ENCODE results near the gene TSPOAP1.

The TSPOAP1 gene

GRCh38 chr17:58276423-58276822, 52.2 kb downstream of the TSPOAP1 start:
- no peak for FAIRE-seq

GRCh38 chr17:58275417-58275816, 53.2 kb downstream of the TSPOAP1 start:
- FAIRE-seq = no peak

- FAIRE-seq = no peak
Observed at GRCh38 chr17:58273453-58274104, 55.0 kb downstream of the TSPOAP1 start.

GRCh38 chr17:58272367-58273280, 56.0 kb downstream of the TSPOAP1 start:
- no peak for FAIRE-seq

GRCh38 chr17:58271216-58271931, 57.2 kb downstream of the TSPOAP1 start:
- FAIRE-seq = no peak

GRCh38 chr17:58270476-58271215, 57.9 kb downstream of the TSPOAP1 start:
- FAIRE-seq = no peak

- FAIRE-seq = no peak
Observed at GRCh38 chr17:58269557-58270291, 58.9 kb downstream of the TSPOAP1 start.

GRCh38 chr17:58268774-58269556, 59.6 kb downstream of the TSPOAP1 start:
- FAIRE-seq = no peak

GRCh38 chr17:58268326-58268725, 60.3 kb downstream of the TSPOAP1 start:
- FAIRE-seq = no peak

- FAIRE-seq = no peak
Observed at GRCh38 chr17:58267347-58268324, 61.0 kb downstream of the TSPOAP1 start.

- FAIRE-seq = no peak
Observed at GRCh38 chr17:58265902-58266875, 62.4 kb downstream of the TSPOAP1 start.

- no peak for FAIRE-seq
Observed at GRCh38 chr17:58265271-58265670, 63.3 kb downstream of the TSPOAP1 start.

GRCh38 chr17:58264407-58265103, 64.0 kb downstream of the TSPOAP1 start:
- no peak for FAIRE-seq

GRCh38 chr17:58263773-58264172, 64.8 kb downstream of the TSPOAP1 start:
- no peak for FAIRE-seq

- FAIRE-seq = no peak
Observed at GRCh38 chr17:58262149-58262548, 66.4 kb downstream of the TSPOAP1 start.

GRCh38 chr17:58254803-58255202, 73.8 kb downstream of the TSPOAP1 start:
- FAIRE-seq = no peak

- FAIRE-seq = no peak
Observed at GRCh38 chr17:58253082-58253481, 75.5 kb downstream of the TSPOAP1 start.

- no peak for FAIRE-seq
Observed at GRCh38 chr17:58252141-58252540, 76.5 kb downstream of the TSPOAP1 start.
